GM19239 (cell line): ENCODE data around the gene NPW.

ENCODE experiments used
- DNase-seq: peaks from one replicate; pipeline ENCODE4 v3.0.0; 2011; ENCODE audit warnings: low spot score; ENCODE audit not compliant: insufficient read length
- FAIRE-seq: peaks from 2 replicates; lab custom pipeline; 2011; peaks lifted over from hg19 to GRCh38; lab: Jason Lieb, UNC

The NPW gene

DNA sequence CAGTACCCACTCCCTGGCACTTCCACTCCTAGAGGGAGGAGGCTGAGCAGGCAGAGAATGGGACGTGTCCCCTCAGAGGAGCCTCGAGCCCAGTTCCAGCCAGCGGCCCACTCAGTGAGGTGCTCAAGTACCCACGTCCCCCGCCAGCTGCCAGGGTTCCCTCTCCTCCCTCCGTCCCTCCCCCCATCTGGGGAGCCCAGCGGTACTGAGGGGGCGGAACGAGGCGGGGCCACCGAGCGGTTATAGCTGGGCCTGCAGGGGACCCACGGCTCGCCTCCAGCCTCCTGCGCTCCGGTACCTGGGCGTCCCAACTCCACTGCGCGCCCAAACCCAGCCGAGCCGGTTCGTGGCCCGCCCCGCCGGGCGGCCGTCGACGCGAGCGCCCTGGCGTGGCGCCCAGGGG is at the start of gene NPW:
TSS of gene NPW (plus strand) at position 268 of the 403 bp plus-strand sequence.
- FAIRE-seq, result no peak

DNA sequence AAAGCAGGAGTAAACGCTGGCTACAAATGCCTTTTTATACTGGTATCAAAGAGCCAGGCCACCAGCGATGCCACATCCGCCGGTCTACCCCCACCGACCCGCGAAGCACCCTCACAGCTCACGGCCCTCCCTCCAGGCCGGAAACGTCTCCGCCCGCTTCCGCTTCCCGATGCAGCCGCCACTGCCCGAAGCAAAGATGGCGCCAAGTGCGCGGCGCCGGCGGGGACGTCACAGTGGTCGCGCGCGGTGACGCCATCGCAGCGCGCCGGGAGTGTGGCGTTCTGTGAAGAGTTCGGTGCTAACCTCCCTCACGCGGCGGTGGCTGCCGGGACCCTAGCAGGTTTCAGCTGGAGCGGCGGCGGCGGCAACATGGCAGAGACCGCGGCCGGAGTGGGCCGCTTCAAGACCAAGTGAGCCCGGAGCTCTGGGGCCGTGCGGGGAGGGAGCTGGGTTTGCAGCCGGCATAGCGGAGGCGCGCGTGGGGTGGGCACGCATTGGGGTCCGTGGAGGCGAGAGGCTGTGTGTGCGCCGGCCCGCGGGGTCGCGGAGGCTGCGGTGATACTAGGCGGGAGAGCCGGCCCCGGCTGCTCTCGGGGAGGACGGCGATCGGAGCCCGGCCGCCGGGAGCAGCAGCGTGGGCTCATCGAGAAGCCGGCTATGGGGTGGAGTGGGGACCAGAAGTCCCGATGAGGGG is 47.6 kb upstream of the NPW start, which contains the start of gene TBL3:
TSS of gene TBL3 (plus strand) at position 258 of the 694 bp plus-strand sequence. CDS start at position 370, 112 bp downstream.
- FAIRE-seq, result peak; percentile 99
- peak; percentile 99 for DNase-seq

More for the DNA sequence above, at the start of gene NPW:
- DNase-seq, result no peak

DNA sequence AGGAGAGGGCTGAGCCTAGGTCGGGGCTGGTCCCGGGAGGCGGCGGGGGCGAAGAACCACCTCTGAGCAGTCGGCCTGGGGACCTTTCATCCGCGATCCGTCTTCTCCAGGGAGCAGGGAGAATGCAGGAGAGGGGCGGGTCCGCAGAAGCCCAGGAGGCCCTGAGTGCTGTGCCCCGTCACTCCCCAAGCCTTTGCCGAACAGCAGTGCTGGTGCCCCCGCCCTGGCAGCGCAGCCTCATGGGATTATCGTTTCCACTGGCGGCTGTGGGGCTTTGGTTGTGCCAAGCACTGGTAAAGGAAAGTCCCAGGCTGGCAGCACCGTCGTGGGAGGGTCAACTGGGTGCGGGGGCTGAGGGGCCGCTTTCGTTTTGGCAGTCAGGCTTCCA is 47.1 kb upstream of the NPW start:
- no peak for DNase-seq
- FAIRE-seq, result no peak

DNA sequence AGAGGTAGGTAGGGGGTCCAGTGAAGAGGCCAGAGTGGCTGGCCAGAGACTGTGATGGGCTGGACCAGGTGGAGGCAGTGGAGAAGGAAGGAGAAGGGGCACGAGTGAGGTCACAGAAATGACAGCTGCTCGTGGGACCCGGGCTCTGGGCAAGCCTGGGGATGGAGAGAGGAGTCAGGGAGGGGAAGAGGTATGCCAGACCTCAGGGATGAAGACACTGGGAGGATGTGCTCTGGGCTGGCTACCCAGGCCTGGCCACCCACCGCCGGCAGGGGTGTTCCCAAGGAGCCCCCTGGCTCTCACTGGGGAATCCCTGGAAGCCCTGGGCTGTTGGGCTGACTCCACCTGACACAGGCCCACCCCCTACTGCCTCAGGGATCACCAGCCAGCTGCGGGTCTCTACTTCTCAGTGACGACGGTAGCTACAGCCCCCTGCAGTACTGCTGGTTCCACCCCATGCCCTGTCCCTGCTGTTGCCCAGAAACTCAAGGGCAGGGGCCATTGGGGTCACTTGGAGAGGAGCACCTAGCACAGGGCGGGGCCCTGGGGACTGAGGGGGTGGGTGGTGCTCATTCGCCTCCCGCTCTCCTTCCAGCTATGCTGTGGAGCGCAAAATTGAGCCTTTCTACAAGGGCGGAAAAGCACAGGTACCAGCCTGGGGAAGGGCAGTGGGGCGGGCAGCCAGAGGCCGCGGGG is 46.0 kb upstream of the NPW start:
- DNase-seq (no peak), FAIRE-seq (no peak)

DNA sequence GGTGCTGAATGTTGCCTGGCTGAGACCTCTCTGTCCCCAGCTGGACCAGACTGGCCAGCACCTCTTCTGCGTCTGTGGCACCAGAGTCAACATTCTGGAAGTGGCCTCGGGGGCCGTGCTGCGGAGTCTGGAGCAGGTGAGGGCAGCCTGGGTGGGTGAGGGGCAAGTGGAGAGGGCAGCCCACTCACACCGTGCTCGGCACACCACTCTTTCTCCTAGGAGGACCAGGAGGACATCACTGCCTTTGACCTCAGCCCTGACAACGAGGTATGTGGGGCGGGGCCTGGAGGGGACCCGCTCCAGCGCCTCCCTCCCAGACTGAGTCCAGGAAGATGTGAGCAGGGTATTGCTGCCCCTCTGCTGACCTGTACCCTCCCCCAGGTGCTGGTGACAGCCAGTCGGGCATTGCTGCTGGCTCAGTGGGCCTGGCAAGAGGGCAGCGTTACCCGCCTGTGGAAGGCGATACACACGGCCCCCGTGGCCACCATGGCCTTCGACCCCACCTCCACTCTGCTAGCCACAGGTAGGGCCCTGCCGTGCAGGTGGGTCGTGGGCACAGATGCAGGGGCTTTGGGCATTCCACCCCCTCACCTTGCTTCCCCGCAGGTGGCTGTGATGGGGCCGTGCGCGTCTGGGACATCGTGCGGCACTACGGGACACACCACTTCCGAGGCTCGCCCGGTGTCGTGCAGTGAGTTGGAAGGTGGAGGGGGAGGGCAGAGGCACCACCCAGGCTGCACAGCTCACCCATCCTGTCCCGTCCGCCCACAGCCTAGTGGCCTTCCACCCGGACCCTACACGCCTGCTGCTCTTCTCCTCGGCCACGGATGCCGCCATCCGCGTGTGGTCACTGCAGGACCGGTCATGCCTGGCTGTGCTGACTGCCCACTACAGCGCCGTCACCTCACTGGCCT is 45.2 kb upstream of the NPW start:
- FAIRE-seq (no peak), DNase-seq (no peak)

DNA sequence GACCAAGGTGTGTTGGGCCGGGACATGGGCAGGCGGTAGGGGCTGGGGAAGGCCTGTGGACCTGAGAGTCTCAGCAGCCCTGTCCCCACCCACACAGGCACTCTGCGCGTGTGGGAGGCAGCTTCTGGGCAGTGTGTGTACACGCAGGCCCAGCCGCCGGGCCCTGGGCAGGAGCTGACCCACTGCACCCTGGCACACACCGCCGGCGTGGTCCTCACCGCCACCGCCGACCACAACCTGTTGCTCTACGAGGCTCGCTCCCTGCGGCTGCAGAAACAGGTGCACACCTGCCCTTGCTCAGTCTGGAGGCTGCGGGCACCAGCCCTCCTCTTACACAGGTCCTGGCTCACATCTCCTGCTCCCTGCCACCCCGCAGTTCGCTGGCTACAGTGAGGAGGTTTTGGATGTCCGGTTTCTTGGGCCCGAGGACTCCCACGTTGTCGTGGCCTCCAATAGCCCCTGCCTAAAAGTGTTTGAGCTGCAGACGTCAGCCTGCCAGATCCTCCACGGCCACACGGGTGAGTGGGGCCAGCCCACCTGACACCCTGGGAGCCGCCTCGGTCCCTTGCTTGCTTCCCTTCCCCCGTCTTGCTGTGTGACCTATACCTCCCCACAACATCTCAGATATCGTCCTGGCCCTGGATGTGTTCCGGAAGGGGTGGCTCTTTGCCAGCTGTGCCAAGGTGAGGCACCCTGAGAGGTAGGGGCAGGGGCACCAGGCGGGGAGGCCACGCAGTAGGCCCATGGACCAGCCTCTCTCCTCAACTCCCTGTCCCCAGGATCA is 44.0 kb upstream of the NPW start:
- FAIRE-seq, result no peak
- DNase-seq, result no peak

DNA sequence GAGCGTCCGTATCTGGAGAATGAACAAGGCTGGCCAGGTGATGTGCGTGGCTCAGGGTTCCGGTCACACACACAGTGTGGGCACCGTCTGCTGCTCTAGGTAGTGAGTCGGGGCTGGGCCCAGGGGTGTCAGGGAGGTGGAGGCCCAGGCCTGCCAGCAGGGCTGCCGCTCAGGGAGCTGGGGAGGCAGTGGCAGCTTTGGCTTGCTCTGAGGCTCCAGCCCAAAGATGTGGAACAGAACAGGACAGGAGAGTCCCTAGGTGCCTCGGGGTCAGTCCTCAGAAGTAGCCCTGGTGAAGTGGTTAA is 43.4 kb upstream of the NPW start:
- DNase-seq, result no peak
- no peak for FAIRE-seq

DNA sequence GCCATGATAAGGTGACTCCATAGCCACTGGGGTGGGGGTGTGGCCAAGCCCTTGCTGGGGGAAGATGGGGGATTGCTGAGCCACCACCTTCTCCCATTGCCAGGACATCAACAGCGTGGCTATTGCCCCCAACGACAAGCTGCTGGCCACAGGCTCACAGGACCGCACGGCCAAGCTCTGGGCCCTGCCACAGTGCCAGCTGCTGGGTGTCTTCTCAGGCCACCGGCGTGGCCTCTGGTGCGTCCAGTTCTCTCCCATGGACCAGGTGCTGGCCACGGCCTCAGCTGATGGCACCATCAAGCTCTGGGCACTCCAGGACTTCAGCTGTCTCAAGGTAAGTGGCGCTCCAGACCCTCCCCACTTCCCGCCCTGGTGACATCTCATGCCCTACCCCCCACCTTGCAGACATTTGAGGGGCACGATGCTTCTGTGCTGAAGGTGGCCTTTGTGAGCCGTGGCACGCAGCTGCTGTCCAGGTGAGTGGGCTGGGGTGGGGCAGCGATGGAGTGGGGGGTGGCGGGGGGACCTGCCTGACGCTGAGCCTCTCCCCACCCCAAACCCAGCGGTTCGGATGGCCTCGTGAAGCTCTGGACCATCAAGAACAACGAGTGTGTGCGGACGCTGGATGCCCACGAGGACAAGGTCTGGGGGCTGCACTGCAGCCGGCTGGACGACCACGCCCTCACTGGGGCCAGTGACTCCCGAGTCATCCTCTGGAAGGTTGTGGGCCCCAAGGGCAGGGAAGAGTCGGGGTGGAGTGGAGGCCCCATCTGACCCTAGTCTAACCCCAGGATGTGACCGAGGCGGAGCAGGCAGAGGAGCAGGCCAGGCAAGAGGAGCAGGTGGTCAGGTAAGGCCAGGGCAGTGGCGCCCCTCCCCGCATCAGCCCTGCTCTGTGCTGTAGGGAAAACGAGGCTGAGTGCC is 42.4 kb upstream of the NPW start:
- no peak for FAIRE-seq
- DNase-seq, result no peak

DNA sequence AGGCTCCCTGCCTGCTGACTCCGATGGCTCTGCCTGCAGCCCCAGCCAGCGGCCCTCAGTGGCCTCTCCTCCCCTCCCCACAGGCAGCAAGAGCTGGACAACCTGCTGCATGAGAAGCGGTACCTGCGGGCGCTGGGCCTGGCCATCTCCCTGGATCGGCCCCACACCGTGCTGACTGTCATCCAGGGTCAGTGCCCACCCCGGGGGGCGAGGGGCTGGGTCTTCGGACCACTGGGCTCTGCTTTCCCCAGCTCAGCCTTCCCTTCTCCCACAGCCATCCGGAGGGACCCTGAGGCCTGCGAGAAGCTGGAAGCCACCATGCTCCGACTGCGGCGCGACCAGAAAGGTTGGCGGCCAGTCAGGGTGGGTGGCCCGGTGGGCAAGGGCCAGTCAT is 41.7 kb upstream of the NPW start:
- no peak for FAIRE-seq
- DNase-seq, result no peak

DNA sequence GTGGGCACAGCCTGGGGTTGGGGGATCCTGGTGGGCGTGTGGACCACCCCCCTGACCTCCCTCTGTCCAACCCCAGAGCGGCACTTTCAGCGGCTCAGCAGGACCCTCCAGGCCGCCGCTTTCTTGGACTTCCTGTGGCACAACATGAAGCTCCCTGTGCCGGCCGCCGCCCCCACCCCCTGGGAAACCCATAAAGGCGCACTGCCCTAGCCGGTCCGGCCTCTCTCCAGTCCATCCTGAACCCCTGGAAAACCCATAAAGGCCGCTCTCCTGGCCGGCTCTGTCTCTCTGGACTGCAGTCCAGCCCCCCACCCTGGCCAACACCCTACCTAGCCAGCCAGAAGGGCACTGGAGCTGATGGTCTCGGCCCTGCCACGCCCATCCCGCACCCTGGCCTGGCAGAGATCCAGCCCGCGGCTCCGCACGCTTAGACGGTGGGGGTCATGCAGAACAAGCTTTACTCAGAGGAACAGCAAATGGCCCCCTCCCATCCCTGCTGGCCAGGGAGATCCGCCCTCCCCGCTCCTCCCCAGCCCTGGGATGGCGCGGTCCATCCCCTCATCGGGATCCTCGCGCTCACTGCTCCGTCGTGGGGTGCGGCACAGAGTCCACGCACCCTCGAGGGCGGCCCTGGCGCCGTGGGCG is 41.0 kb upstream of the NPW start:
- no peak for DNase-seq
- FAIRE-seq, result no peak

DNA sequence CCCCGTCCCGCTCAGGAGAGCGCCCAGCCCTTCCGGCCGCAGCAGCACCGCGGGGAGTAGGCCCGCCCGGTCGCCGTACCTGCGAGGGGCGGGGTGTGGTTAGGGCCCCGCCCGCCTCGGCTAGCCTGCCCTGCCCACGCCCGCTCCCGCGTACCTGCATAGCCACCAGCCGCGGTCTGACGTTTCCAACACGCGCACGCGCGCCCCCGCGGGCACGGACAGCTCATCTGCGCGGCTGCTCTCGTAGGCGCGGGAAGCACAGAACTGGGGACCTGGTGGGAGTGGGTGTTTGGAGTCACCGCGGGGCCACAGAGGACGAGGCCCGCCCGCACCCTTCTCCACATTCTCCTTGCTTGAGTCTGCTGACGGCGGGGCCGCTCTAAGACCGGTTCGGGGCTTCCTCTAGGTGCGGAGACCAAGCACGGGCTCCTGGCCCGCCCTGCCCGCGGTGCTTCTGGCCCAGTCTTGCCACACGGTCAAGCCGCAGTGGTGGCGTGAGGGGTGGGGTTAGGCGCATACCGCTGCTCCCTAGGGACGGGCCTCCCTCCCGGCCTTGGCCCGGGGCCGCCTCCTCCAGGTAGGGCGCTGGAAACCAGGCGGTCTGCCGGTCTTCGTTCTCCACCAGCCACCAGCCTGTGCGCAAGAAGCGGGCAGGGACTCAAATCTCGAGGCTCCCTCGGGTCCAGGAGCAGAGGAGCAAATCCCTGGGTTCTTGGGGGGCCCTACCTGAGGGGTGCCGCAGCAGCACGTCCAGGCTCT is 40.1 kb upstream of the NPW start:
- FAIRE-seq, result no peak

DNA sequence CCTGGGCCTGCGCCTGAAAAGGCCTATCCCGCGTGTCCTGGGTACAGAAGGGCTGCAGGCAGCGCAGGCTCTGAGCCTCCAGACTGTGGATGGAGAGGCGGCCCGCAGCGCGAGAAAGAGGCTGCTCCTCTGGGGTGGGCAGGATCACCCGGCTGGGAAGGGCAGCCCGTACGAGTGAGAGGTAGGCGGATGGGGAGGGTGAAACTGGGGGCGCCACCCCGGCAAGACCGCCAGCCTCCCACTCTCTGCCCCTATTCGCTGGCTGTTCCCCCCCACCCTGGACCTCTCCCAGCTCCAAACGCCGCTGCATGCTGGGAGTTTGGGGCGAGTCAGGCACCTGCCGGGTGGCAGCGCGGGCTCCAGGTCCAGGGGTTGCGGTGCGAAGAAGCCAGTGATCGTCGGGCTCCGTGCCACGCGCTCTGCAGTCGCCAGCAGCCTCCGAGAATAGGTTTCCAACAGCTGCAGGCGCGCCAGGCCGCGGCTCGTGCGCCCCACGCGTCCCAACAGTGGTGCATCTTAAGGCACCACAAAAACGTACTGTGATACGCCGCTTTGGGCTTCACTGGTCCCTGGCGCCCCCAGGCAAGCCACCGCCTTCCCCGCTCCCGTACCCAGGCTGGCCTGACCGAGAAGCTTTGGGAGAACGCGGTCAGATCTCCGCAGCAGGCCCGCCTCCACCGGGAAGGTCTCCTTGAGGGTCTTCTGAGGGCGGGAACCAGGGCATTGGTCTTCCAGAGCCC is 39.4 kb upstream of the NPW start:
- DNase-seq (no peak), FAIRE-seq (no peak)

More for the DNA sequence above, 40.1 kb upstream of the NPW start:
- DNase-seq, result no peak

DNA sequence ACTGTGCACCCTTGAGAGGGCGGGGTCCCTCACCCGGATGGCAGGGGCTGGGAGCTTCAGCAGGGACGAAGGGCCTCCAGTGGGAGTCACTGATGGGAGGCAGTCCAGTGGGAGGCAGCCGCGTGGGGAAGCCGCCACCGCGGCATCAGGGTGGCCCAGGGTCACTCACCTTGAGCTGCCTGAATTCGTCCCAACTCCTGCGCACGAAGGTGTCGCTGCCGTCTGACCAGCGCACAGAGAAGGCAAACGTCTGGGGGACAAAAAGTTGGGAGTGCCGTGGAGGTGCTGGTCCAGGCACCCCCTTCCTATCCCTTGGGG is 38.9 kb upstream of the NPW start:
- FAIRE-seq, result no peak
- no peak for DNase-seq

DNA sequence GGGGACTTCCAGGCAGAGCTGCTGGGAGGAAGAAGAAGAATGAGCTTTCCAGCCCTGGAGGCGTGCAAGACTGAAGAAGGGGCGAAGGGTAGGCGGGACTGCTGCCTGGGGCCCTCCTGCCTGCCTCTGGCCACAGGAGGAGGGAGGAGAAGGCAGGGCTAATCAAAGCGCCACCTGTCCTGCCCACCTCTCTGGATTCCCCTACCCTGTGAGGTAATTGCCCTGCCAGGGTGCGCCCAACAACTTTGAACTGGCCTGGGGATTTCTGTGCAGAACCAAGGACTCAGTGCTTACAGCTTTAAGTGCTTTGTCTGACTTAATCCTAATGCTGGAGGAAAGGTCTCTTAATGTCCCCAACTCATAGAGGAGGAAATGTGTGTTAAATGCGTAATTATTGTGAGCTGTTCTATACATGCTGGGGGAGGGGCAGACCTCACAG is 38.2 kb upstream of the NPW start, which contains the start of gene NOXO1:
TSS of gene NOXO1 (minus strand) at position 72 of the 439 bp plus-strand sequence. CDS start 290 bp downstream, outside the sequence.
- DNase-seq, result no peak
- no peak for FAIRE-seq

DNA sequence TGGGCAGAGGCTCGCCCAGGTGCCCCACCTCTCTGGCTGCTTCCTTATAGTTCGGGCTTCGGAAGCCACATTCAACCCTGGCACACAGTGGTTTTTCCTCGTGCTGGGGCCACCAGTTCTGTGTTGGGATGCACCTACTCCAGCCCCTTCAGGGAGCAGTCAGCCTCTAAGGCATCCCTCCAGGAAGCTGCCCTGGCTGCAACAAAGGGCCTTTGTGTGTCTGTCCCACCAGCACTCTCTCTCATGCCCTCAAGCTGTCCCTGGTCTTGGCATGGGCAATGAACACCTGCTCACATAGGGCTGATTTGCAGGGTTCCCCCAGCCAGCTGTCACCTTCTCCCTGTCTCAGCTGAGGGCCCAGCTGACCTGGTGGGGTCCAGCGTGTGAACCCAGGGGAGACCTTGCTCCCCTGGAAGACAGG is 37.6 kb upstream of the NPW start:
- no peak for DNase-seq
- no peak for FAIRE-seq

DNA sequence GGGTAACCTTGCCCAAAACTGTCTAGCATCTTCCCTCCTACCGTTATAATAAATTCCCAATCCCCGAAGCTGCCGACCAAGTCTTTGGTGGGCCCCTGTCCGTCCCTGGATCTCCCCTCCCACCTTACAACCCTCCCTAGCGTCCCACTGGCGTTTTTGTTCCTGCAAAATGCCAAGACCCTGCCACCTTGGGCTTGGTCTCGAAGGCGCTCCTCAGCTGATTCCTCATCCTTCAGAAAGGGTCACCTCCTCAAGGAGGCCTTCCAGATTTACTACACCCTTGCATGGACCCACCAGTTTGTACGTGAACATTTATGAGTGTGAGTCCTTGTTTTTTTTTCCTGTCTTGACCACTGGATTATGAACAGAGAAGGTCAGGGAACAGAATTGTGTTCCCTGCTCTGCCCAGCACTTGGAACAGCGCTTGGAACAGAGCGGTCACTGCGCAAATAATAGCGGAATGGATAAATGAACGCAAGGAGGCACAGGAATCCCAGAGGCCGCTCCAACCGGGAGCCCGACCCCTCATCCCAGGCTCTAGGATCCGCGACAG is 36.5 kb upstream of the NPW start:
- DNase-seq, result no peak
- no peak for FAIRE-seq
